ENCODE data around the gene CHFR. TPM values are rescaled to one million over a fixed set of nuclear protein-coding genes. Genes with fewer than 3 reads are reported as not detected.

The CHFR gene
- total and polyA plus RNA-seq, 2 experiments from 2014 or later = 23.0 to 42.7 TPM

DNA sequence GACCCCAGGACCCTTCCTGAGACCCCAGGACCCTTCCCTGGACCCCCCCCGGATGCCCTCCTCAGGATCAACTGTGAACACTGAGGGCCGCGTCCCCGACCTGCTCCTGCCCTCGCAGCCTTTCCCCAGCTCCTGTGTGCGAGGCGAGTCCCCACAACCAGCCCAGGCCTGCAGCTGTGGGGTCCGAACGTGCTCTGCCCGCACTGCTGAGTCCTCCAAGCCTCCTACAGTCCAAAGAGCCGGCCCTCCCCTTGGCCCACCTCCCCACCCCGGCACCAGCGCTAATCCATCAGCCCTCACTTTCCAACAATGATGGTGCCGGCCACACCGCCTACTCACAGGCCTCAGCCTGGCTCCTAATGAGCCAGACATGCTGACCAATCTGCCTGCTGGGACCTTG lies 99.5 kb downstream of the CHFR start (continued):
- TF ChIP-seq, protein P1, sequence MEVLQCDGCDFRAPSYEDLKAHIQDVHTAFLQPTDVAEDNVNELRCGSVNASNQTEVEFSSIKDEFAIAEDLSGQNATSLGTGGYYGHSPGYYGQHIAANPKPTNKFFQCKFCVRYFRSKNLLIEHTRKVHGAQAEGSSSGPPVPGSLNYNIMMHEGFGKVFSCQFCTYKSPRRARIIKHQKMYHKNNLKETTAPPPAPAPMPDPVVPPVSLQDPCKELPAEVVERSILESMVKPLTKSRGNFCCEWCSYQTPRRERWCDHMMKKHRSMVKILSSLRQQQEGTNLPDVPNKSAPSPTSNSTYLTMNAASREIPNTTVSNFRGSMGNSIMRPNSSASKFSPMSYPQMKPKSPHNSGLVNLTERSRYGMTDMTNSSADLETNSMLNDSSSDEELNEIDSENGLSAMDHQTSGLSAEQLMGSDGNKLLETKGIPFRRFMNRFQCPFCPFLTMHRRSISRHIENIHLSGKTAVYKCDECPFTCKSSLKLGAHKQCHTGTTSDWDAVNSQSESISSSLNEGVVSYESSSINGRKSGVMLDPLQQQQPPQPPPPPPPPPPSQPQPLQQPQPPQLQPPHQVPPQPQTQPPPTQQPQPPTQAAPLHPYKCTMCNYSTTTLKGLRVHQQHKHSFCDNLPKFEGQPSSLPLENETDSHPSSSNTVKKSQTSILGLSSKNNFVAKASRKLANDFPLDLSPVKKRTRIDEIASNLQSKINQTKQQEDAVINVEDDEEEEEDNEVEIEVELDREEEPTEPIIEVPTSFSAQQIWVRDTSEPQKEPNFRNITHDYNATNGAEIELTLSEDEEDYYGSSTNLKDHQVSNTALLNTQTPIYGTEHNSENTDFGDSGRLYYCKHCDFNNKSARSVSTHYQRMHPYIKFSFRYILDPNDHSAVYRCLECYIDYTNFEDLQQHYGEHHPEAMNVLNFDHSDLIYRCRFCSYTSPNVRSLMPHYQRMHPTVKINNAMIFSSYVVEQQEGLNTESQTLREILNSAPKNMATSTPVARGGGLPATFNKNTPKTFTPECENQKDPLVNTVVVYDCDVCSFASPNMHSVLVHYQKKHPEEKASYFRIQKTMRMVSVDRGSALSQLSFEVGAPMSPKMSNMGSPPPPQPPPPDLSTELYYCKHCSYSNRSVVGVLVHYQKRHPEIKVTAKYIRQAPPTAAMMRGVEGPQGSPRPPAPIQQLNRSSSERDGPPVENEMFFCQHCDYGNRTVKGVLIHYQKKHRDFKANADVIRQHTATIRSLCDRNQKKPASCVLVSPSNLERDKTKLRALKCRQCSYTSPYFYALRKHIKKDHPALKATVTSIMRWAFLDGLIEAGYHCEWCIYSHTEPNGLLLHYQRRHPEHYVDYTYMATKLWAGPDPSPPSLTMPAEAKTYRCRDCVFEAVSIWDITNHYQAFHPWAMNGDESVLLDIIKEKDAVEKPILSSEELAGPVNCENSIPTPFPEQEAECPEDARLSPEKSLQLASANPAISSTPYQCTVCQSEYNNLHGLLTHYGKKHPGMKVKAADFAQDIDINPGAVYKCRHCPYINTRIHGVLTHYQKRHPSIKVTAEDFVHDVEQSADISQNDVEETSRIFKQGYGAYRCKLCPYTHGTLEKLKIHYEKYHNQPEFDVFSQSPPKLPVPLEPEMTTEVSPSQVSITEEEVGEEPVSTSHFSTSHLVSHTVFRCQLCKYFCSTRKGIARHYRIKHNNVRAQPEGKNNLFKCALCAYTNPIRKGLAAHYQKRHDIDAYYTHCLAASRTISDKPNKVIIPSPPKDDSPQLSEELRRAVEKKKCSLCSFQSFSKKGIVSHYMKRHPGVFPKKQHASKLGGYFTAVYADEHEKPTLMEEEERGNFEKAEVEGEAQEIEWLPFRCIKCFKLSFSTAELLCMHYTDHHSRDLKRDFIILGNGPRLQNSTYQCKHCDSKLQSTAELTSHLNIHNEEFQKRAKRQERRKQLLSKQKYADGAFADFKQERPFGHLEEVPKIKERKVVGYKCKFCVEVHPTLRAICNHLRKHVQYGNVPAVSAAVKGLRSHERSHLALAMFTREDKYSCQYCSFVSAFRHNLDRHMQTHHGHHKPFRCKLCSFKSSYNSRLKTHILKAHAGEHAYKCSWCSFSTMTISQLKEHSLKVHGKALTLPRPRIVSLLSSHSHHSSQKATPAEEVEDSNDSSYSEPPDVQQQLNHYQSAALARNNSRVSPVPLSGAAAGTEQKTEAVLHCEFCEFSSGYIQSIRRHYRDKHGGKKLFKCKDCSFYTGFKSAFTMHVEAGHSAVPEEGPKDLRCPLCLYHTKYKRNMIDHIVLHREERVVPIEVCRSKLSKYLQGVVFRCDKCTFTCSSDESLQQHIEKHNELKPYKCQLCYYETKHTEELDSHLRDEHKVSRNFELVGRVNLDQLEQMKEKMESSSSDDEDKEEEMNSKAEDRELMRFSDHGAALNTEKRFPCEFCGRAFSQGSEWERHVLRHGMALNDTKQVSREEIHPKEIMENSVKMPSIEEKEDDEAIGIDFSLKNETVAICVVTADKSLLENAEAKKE (CRISPR knock-in tag; IDR thresholded peaks at IDR 0.05) = no peak
- TF ChIP-seq, protein P2, sequence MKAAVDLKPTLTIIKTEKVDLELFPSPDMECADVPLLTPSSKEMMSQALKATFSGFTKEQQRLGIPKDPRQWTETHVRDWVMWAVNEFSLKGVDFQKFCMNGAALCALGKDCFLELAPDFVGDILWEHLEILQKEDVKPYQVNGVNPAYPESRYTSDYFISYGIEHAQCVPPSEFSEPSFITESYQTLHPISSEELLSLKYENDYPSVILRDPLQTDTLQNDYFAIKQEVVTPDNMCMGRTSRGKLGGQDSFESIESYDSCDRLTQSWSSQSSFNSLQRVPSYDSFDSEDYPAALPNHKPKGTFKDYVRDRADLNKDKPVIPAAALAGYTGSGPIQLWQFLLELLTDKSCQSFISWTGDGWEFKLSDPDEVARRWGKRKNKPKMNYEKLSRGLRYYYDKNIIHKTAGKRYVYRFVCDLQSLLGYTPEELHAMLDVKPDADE (IDR thresholded peaks at IDR 0.05) = no peak
- no peak for TF ChIP-seq STAT1 (IDR thresholded peaks at IDR 0.05; ENCODE audit: unreplicated experiment)
- TF ChIP-seq, protein P3, sequence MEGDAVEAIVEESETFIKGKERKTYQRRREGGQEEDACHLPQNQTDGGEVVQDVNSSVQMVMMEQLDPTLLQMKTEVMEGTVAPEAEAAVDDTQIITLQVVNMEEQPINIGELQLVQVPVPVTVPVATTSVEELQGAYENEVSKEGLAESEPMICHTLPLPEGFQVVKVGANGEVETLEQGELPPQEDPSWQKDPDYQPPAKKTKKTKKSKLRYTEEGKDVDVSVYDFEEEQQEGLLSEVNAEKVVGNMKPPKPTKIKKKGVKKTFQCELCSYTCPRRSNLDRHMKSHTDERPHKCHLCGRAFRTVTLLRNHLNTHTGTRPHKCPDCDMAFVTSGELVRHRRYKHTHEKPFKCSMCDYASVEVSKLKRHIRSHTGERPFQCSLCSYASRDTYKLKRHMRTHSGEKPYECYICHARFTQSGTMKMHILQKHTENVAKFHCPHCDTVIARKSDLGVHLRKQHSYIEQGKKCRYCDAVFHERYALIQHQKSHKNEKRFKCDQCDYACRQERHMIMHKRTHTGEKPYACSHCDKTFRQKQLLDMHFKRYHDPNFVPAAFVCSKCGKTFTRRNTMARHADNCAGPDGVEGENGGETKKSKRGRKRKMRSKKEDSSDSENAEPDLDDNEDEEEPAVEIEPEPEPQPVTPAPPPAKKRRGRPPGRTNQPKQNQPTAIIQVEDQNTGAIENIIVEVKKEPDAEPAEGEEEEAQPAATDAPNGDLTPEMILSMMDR (conservative IDR thresholded peaks at IDR 0.05; ENCODE audit: low read depth in 2 of 2) = no peak
- no peak for TF ChIP-seq NANOG (IDR thresholded peaks at IDR 0.05; ENCODE audit: borderline replicate concordance)

DNA sequence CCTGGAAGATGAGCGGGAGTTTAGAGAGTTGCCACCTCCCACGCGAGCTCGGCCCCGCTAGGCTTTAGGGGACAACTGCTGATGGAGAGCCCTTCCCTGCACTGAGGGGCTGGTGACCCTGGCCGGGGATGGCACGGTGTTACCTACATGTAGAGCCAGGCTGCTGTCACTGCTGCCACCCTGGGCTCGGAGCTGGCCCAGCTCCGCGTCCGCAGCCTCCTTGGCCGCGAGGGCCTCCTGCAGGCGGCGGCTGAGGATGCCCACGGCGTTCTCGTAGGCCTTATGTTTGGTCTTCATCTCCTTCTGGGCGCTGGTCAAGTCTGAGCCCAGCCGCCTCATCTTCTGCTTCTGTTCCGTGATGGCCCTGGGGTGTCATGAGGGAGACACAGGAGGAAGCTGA lies 101.2 kb downstream of the CHFR start:
- H3K27ac Mint-ChIP-seq = peak overlapping the region; percentile 39; the same call in 1 of the 2 replicates
- ATAC-seq (no peak), DNase-seq (ENCODE audit: low spot score) (no peak)
- Histone ChIP-seq H3K4me1 (ENCODE audit: insufficient read depth) (no peaks in the 10 kb centered on the region), H3K4me2 (no peak overlapping the region), H3K4me3 (no peak overlapping the region), H4K20me1 (replicated peaks; ENCODE audit: insufficient read depth) (no peaks in the 10 kb centered on the region), H3K79me2 (replicated peaks; ENCODE audit: insufficient read depth) (no peaks in the 10 kb centered on the region), H3K27me3 (ENCODE audit: insufficient read depth) (no peaks in the 10 kb centered on the region), H2AFZ (no peak overlapping the region), H3F3A (replicated peaks; ENCODE audit: low read depth) (0 out of 2 replicates have a peak, but pooled peaks cover 6% of the 10 kb centered on the region), H3K27ac (ENCODE audit: low read depth) (no peak overlapping the region), H3K9me2 (ENCODE audit: insufficient read depth) (no peaks in the 10 kb centered on the region), H3K36me3 (ENCODE audit: insufficient read depth) (peaks cover 16% of the 10 kb centered on the region; the same call in 1 of the 2 replicates)
- no peak overlapping the region for H3K4me3 Mint-ChIP-seq
- H3K36me3 Mint-ChIP-seq (ENCODE audit: low read depth) = peaks cover 70% of the 10 kb centered on the region
- H3K27me3 Mint-ChIP-seq (ENCODE audit: insufficient read depth, low read depth, poor library complexity) = peaks cover 5% of the 10 kb centered on the region
- H3K9me3 Mint-ChIP-seq = no peaks in the 10 kb centered on the region
- no peaks in the 10 kb centered on the region for H3K4me1 Mint-ChIP-seq
- TF ChIP-seq, protein P1 (CRISPR knock-in tag; IDR thresholded peaks at IDR 0.05) = no peak
- no peak for TF ChIP-seq ZNF331 (CRISPR knock-in tag; IDR thresholded peaks at IDR 0.05; ENCODE audit: low read depth)
- no peak for TF ChIP-seq NANOG (IDR thresholded peaks at IDR 0.05; ENCODE audit: borderline replicate concordance)

Measured in GM23338 (cell line).